Astrocyte of the cerebellum (primary cell): ENCODE measurements around the gene EMILIN1.

Experiments
- DNase-seq: peaks from one replicate; pipeline ENCODE4 v3.0.0-alpha.2; 2011; ENCODE audit warnings: low read depth
- H3K4me3 ChIP-seq: 2 replicates; pipeline ENCODE4 v1.5.1; 2011; ENCODE audit warnings: mild to moderate bottlenecking, low read depth, low read length, moderate library complexity
- in situ Hi-C: cut with HindIII; loops from 2 replicates; pipeline ENCODE4 v1.10.0; 2017; ENCODE audit warnings: low sequenced_read_pairs
- TF ChIP-seq, protein P1 (sequence below): IDR thresholded peaks from 2 replicates; pipeline ENCODE4 v1.5.1; 2012; ENCODE audit warnings: low read length, low read depth, moderate library complexity, mild to moderate bottlenecking; ENCODE audit errors: missing control alignments

EMILIN1 gene

DNA sequence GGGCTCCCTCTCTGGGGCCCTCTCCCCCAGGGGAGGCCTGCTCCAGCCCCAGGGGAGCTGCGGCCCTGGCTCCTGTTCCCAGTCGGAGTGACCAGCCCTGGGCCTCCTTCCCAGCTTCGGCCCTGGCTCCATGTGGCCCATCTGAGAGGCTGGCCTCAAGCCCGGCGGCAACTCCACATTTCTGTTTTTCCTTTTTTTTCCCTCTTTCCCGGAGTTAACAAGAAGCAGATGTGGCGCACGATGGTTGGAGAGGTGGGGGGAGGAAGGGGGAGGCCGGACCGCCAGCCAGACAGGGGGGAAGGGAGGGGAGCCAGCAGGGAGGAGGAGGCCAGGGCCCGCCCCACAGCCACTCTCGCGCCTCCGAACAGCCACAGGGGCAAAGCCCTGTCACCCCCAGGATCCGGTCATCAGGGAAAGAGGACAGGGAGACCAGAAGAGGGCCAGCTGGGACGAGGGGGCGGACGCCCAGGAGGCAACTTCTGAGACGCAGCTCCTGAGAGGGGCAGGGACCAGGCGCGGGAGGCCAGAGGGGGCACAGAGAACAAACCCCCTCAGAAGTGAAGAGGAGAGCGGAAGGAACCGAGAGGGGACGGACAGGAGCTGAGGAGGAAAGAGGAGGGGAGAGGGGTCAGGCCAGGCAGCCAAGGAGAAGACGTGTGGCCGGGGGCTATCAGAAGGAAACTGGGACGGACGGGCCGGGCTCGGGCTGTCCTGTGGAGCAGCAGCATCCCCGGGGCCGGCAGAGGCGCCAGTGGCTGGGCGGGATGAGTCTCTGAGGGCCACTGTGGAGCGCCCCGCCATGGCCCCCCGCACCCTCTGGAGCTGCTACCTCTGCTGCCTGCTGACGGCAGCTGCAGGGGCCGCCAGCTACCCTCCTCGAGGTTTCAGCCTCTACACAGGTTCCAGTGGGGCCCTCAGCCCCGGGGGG lies at the start of gene EMILIN1:
Gene EMILIN1, plus strand, starts transcription at position 349 of the 928 bp plus-strand sequence. Its CDS starts 451 bp downstream, at position 800.
- peak within 1 kb of the TSS; percentile 63 for H3K4me3 ChIP-seq
- TF ChIP-seq, protein P1, sequence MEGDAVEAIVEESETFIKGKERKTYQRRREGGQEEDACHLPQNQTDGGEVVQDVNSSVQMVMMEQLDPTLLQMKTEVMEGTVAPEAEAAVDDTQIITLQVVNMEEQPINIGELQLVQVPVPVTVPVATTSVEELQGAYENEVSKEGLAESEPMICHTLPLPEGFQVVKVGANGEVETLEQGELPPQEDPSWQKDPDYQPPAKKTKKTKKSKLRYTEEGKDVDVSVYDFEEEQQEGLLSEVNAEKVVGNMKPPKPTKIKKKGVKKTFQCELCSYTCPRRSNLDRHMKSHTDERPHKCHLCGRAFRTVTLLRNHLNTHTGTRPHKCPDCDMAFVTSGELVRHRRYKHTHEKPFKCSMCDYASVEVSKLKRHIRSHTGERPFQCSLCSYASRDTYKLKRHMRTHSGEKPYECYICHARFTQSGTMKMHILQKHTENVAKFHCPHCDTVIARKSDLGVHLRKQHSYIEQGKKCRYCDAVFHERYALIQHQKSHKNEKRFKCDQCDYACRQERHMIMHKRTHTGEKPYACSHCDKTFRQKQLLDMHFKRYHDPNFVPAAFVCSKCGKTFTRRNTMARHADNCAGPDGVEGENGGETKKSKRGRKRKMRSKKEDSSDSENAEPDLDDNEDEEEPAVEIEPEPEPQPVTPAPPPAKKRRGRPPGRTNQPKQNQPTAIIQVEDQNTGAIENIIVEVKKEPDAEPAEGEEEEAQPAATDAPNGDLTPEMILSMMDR: no peak
- in situ Hi-C loops: no loop called here
- DNase-seq: peak; percentile 94

DNA sequence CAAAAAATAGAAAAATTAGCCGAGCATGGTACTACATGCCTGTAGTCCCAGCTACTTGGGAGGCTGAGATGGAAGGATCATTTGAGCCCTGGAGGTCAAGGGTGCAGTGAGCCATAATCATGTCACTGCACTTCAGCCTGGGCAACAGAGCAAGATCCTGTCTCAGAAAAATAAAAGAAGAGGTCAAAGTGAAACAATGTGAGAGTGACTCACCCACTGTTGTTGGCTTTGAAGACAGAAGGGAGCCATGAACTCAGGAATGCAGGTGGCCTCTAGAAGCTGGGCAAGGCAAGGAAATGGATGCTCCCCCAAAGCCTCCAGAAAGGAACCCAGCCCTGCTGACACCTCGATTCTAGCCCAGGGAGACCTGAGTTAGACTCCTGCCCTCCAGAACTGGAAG lies 49.4 kb upstream of the EMILIN1 start:
- TF ChIP-seq, protein P1: no peak
- in situ Hi-C loops: no loop called here
- DNase-seq: no peak
- H3K4me3 ChIP-seq: no peak overlapping the region

DNA sequence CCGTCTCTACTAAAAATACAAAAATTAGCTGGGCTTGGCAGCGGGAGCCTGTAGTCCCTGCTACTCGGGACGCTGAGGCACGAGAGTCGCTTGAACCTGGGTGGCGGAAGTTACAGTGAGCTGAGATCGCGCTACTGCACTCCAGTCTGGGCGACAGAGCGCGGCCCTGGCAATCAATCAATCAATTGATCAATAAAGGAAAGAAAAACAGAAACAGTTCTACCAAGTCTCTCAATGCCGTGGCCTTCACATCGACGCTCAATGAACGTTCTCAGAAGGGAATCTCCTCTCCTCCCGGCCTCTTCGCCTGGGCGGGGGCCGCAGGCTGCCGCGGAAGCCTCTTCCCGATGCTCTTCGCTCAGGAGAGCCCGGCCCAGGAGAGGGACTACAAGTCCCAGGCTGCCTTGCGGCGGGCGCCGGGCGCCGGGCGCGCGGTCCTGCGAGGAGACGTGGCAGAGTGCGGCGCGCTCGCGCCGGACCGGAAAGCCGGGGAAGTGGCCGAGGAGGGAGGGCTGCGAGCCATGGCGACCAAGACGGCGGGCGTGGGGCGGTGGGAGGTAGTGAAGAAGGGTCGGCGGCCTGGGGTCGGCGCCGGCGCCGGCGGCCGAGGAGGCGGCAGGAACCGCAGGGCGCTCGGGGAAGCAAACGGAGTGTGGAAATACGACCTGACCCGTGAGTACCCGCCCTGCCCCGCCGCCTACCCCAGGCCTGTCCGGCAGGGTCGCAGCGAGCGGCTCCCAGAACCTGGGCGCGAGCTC lies 45.7 kb upstream of the EMILIN1 start, which contains the start of gene TMEM214:
Gene TMEM214, plus strand, starts transcription at position 471 of the 758 bp plus-strand sequence. Its CDS starts 51 bp downstream, at position 522.
- peak within 1 kb of the TSS; percentile 100 for H3K4me3 ChIP-seq
- in situ Hi-C loops: no loop called here
- TF ChIP-seq, protein P1: no peak
- peak; percentile 48 for DNase-seq

DNA sequence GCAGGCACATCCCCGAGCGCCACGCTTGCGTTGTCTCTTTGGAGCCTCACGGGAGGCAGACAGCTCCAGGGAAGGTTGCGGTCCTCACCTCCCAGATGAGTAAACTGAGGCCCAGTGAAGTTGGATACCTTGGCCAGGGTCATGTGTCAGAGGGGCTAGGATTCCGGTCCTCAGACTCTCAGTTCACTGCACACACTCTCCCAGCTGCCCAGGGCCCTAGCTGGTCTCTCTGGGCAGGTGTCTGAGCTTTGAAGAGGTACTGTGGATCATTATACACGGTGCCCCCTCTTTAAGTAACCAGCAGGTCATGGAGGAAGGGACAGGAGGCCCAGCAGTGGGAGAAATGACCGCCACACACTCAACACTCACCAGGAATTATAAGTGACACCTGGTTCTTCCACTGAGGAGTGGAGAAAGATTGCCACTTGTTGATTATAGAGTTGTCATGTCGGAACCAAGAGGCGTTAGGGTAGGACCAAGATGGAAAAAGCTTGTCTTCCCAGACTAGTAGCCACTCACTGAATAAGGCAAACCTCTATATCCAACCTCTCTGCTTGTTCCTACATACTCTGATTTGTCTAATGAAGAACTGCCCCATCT lies 45.1 kb upstream of the EMILIN1 start:
- peak overlapping the region; percentile 100 for H3K4me3 ChIP-seq
- TF ChIP-seq, protein P1: no peak
- in situ Hi-C loops: no loop called here
- no peak for DNase-seq

DNA sequence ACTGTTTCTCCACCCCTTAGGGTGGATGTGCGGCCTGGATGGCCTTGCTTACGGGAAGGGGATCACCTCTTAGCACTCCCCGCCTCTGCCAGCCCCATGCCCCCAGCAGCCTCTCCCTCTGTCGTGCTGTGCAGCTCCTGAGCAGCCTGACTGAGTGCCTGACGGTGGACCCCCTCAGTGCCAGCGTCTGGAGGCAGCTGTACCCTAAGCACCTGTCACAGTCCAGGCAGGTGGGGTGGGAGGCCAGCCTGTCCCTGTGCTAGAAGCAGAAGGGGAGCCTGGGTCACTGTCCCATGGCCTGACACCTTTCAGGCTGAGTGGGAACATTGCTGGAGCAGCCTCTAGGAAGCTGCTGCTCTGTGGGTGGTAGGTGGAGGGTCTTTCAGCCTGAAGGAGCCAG lies 40.4 kb upstream of the EMILIN1 start:
- TF ChIP-seq, protein P1: no peak

DNA sequence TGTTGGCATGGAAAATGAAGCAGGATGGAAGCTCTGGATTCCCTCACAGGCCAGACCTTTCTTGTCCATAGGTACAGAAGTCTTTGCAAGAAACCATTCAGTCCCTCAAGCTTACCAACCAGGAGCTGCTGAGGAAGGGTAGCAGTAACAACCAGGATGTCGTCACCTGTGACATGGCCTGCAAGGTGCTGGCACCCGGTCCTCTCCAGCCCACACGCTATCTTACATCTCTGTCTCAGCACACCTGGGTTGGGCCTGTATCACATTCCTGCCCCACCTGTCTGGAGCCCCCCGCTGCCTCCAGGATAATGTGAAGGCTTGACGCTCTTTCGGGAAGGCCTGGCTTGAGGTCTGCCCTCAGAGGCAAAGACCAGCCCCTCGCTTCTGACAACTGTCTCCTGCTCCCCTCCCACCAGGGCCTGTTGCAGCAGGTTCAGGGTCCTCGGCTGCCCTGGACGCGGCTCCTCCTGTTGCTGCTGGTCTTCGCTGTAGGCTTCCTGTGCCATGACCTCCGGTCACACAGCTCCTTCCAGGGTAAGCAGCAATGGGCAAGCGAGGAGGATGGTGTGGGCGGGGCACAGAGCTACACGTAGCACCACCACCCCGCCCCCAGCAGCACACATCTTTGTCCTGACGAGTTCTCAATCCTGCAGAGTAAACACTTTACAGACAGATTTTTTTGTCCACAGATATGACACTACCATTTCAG lies 39.6 kb upstream of the EMILIN1 start:
- no peak for DNase-seq
- in situ Hi-C loops: no loop called here
- TF ChIP-seq, protein P1: no peak
- no peak overlapping the region for H3K4me3 ChIP-seq

More for the DNA sequence above, 40.4 kb upstream of the EMILIN1 start:
- in situ Hi-C loops: no loop called here
- no peak overlapping the region for H3K4me3 ChIP-seq
- no peak for DNase-seq
